Measurements from ENCODE around the gene PRKD1.
"Not testable (repeated sequence)": the region's sequence is repeated elsewhere in the genome, so short reads cannot be mapped to it uniquely, and the experiment has no call there.

Gene PRKD1

DNA sequence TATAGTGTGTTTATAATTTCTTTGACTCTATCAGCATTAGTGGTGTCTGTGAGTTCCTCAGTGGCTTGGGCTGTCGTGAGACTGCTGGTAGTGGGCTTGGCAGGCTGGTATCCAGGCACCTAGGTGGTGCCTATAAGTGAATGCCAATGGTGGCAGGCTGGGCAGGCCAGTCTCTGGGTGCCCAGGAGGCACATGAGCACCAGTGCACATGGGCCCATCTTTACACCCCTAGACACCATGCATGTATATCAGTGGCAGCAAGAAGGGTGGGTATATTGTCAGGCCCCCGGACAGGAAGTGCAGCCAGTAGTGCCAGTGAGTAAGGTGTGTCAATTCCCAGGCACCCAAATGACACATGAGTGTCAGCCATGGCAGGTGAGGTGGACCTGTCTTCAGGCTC is 138.2 kb downstream of the PRKD1 start:
- DNase-seq, result no peak

DNA sequence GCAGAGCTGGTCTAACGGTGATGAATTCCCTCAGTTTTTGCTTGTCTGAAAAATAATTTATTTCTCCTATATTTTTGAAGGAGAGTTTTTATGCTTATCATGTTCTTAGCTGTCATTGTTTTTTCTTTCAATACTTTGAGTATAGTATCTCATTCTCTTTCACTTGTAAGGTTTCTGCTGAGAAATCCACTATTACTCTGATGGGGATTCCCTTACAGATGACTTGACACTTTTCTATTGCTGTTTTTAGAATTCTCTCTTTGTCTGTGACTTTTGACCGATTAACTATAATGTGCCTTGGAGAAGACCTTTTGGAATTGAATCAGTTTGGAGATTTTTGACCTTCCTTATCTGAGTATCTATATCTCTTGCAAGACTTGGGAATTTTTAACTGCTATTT is 139.6 kb downstream of the PRKD1 start:
- no peak for DNase-seq

DNA sequence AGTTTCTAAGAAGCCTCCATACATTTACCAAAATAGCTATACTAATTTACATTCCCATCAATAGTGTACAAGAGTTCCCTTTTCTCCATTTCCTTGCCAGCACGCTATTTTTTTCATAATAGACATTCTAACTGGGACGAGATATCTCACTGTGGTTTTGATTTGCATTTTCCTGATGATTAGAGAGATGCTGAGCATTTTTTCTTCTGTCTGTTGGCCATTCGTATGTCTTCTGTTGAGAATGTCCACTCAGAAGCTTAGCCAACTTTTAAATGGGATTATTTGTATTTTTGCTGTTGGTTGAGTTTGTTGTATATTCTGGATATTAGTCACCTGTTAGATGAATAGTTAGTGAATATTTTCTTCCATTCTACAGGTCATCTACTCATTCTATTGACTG is 144.1 kb downstream of the PRKD1 start:
- DNase-seq, result no peak

DNA sequence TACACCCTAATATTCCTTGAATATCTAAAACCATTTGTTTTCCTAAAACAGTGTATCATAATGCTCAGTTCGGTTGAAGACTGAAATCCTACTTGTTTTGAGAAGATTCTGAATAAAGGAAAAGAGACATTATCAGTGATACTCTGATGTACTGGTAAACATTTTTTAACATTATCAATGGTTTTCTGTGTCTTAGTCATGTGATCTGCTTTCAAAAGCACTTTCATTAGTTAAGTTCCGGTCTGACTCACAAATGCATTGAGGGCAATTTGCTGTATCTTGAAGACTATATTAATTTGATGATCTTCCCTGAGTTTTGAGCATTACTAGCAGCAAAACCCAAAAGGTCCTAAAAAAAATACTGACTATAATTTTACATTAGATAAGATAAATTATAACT is 145.6 kb downstream of the PRKD1 start:
- no peak for DNase-seq

DNA sequence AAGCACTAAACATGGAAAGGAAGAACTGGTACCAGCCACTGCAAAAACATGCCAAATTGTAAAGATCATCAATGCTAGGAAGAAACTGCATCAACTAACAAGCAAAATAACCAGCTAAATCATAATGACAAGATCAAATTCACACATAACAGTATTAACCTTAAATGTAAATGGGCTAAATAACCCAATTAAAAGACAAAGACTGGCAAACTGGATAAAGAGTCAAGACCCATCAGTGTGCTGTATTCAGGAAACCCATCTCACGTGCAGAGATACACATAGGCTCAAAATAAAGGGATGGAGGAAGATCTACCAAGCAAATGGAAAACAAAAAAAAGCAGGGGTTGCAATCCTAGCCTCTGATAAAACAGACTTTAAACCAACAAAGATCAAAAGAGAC is 150.5 kb downstream of the PRKD1 start:
- not testable (repeated sequence) for DNase-seq

DNA sequence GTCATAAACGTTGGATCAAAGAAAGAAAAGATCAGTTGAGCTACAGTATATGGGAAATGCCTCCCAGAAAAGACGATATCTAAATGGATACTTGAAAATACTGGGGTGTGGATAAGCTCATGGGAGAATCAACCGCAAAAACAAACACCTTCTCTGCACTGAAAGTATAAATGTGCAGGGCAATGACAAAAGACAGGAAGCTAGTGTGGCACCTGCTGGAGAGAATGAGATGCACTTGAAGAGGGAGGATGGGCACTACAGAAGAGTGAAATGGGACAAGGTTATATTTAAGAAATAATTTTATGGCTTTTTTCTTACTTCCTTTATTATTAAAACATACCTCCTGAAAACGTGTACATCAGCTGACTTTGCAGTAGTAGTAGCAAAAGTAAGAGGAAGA is 153.7 kb downstream of the PRKD1 start:
- DNase-seq, result no peak

DNA sequence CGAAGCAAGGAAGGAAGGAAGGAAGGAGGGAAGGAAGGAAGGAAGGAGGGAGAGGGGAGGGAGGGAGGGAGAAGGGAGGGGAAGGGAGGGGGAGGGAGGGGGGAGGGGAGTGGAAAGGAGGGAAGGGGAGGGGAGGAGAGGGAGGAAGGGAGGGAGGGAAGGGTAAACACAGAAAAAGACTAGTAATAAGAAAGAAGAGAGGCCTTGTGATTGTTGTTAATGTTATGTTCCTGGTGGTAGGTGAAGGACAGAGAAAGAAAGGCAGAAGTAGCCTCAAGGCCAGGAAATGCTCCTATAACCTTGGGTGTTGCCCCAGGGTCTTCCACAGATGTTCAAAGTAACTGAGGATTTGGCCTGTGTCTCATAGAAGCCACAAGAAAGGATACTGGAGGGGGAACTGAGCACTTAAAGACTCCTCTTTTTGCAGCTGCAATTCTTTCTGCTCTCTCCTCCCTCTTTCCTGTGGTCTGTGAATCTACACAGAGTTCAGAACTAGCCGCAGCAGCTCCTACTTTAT is 164.2 kb downstream of the PRKD1 start:
- DNase-seq, result no peak

DNA sequence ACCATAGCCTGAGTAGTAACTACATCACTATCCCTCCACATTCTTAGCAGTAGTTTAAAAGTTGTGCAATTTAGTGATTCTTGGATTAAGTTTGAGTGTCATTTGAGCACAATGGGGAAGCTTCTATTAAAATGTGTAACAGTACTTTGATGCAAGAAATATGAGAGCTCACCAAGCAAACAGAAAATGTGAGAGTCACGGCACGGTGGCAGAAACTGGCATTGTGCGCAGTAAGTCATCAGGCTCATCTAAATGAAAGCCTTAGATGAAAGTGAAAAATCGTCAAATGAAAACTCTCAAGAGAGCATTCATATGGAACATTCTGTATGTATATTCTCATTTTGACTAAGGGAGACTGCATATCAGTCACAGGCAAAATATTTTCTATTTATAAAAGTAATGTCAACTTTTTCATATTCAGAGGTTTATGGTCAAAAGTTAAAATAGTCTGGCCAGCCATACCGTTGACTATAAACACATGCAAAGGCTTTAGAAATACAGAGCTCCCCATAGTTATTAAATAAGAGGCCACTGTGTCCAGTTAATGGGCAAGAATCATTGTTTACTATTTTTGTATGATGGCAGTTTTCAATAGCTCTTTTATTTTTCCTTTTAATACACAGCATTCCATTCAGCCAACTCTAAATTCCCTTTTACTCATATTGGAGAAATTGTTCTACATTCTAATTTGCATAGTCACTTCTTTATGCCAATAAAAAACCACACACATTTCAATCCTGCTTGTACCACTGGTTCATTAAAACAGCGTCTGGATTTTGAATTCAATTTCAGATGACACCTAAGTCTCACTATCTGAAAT is 167.9 kb downstream of the PRKD1 start:
- DNase-seq, result no peak

DNA sequence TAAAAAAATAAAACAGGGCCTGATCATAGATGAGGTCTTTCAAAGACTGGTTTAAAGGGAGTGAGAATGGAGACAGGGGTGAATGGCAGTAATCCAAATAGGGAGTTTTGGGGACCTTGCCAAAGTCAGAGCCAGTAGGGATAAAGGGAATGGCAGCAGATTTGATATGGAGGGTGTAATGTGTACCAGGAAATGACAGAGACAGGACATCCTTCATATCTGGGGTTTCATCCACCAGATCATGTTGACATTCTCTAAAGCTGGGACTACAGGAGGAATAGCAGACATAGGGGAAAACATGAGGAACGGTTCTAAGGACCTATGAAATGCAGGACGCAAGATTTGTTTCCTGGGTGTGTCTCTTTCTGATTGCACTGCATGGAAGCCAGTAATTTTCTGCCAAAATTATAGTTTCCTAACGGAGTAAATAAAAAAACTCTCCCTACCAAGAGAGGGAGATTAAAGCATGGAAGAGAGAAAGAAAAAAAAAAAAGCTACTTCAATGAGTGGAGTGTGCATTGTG is 169.9 kb downstream of the PRKD1 start:
- DNase-seq, result no peak

DNA sequence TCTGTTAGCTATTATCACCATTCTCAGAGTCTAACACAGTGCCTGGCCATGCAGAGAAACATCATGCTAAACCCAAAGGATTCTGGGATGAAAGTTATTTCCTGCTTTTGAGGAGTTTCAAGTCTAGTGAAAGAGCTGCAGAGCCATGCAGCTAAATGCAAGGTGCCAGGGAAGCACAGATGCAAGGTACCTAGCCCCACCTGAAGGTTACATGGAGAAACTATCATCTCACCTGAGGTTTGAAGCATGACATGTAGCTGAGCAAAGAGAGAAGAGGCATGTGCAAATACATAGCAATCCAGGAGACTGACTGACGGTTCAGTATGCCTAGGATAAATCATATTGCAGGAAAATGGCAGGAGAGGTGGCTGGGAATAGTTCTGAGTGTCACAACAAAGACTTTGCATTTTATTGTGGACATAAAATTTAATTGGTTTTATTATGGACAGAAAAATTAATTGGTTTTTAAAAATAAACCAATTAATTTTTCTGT is 170.4 kb downstream of the PRKD1 start:
- DNase-seq, result no peak

DNA sequence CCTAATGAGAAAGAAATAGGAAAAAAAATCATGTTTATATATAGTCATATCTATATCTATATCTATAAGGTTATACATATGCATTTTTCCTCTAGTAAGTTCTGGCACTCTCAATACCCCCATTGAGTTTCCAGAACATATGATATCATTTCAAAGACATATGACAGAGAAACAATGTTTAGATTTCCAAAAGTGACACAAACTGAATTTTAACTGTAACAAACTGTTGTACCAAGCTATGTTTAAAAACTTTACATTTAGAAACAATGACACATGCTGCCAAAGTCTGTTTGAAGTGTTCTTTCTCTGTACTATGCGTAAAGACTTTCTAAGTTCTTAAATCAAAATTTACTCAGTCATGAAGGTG is 171.6 kb downstream of the PRKD1 start:
- DNase-seq, result no peak

DNA sequence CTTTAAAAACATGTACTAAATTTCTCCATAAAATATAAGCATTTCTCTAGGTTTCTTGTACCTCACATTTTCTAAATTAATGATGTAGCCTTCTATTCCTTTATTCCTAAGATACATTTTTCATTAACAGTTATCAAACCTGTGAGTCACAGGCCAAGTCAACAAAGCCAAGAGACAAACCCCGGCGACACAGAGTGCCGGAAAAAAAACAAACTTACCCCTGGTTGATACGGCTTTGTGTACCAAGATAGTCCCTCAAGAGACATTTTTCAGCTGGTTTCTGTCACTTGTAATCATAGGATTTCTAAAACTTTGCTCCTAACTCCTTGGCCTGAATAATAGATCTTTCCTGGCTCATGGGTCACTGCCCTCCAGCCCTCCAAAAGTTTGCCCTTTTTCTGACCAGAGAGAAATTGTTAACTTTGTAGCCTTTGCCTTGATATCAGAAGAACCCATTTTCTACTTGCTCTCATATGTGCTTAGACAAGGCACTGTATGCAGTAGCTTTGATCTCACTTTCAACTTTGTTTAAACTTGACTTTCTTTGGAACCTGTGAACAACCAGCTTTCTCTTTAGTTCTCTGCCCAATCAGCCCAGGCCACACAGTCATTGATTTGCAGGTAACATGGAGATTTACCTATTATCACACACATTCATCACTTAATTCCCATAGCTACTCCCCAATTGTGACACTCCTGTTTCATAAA is 172.2 kb downstream of the PRKD1 start:
- DNase-seq, result no peak

DNA sequence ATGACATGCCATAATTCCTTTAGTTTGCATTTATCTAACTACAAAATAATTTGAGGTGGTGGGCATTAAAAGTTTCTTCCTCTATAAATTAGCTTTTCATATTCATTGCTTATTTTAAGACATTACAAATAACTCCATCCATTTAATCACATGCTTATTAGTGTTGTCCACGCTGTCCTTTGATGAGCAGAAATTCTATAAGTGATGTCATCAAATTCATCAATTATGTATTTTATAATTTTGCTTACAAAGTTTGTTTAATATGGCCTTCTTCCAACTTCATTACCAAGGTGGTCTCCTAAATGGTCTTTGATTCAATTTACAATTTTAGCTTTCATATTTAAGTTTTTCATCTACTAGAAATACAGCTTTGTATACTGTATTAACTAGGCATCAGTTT is 173.5 kb downstream of the PRKD1 start:
- no peak for DNase-seq

DNA sequence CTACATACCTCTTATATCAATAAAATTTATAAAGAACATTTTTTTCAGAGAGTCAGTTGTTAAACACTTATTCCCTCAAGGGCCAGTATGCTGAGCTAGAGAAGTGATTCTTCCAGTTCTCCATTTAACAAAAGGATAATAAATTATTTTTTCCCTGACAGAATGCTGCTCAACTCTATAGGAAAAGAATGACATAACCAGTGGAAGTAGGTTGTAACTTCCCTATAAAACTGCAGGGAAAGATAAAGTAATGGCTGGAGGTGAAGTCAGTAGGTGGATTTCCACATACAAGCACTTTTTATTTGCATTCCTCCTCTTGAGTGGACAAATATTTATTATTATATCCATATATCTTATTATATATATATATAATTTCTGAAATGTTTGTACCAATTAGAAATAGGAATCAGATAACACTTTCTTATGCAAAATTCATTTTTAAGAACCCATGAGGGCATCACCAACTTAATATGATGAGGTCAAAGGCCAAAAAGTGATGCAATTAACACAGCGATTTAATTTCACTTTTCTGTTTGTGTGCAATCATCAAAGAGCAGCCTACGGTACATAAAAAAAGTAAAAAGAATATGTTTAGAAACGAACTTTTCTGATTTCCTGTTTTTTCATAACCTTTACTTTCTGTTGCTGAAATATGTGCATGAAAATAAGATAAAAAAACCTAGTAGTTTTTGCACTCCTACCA is 175.3 kb downstream of the PRKD1 start:
- no peak for DNase-seq

DNA sequence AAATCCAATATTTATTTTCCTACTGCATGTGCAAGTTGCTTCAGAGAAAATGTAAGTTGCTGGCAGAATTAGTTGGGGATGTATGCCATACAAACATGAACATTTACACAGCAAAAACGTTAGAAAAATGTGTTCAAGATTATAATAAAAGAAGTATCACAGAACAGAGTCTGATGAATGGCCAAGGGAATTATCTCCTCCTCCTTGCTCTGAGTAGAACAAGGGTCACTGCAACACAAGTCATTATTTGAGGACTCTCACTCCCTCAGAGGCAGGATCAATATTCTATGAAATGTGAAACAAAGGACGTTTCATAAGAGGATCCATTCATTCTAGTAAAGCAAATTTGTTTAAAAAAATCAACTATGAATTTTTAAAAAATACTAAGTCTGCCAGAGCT is 177.8 kb downstream of the PRKD1 start:
- no peak for DNase-seq

DNA sequence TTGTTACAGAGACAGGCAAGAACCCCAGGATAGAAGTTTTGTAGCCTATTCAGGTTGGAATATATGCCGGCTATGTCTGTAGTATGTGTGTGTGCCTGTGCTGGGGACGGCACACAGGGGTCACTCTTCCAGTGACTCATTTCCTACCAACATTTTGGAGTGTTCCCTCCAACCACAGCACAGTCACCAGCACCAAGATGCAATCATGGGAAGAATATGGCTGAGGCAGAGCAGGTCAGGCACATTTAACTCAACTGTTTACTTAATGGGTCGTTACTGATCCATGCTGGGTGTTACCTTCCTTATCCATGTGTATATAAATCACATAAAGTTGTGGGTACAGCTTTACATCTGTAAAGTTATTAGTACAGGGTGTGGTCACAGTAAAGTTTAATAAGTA is 178.3 kb downstream of the PRKD1 start:
- DNase-seq, result no peak

DNA sequence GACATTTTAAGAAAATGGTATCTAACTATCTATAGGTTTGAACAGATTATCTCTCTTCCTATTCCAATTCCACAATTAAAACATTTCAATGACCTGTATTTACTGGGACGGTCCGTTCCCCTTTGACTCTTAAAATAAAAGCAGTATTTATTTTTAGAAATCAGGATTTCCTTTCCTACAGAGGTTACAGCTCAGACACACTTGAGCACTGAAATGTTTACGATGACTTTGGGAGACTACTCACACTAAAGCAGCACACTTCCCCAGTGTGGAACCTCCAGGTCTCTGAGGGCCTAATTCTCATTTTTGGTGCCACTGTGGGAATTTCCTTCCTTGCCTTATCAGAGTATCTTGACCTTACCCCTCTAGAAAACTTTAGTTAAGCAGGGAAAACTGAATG is 181.8 kb downstream of the PRKD1 start:
- no peak for DNase-seq

DNA sequence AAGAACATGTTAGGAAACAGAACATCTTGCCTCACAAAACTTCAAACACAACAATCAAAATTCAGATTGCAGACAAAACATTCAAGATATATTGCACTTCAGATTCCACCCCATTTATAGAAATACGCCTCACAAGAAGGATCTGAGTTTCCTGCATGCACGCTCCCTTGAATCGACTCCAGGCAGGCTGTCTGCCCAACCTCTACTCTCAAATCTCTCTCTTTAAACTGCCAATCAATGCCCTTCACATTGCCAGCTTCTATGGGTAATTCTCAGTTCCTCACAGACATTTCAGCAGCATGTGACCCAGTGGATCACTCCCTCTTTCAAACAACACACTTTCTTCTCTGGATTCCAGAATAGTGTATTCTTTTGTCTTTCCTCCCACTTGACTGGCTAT is 184.1 kb downstream of the PRKD1 start:
- DNase-seq, result no peak

DNA sequence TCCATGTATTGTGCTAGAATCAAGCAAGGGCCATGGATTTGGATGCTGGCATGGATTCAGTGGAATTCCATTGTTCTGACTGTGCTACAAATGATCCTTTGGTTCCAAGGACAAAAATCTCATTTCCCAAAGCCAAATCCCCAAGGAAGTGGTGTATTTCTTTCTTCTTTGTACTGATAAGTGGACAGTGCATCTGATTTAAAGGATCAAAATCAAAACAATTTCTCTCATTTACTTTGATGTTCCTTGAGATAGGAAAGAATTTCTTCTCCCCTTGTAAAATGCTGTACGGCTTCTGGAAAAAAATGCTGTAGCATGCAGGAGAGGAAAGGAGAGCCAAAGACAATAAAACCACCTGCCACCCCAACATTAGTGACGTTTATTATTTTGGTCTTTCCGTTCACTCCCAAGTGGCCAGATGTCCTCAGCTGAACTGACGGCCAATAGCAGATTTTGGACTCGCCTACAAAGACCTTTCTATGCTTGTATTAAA is 185.7 kb downstream of the PRKD1 start:
- DNase-seq, result no peak

DNA sequence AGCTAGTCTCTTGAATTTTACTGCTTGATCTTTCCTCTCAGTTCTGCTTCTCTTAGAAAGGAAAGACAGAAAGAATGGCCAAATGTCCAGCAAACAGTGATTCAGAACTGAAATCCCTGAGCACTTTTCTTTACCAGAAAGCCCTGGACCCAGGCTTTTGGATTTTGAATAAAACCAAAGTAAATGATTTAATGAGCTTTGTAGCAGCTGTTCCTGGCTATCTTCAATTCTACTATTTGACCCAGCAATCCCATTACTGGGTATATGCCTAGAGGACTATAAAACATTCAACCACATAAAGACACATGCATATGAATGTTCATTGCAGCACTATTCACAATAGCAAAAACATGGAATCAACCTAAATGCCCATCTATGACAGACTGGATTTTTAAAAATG is 187.2 kb downstream of the PRKD1 start:
- DNase-seq, result no peak

DNA sequence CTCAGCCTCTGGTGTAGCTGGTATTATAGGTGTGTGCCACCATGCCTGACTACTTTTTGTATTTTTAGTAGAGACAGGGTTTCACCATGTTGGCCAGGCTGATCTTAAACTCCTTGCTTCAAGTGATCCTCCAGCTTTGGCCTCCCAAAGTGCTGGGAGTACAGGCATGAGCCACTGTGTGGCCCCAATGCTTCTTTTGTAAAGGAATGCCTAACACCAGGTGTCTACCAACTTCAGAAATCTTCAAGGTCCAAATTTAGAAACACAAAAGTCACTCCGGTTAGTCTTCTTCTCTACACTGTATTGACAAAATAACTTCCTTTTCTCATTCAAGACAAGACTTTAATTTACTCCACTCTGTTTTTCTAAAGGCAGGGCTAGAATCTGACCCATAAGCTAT is 188.7 kb downstream of the PRKD1 start:
- DNase-seq, result no peak

DNA sequence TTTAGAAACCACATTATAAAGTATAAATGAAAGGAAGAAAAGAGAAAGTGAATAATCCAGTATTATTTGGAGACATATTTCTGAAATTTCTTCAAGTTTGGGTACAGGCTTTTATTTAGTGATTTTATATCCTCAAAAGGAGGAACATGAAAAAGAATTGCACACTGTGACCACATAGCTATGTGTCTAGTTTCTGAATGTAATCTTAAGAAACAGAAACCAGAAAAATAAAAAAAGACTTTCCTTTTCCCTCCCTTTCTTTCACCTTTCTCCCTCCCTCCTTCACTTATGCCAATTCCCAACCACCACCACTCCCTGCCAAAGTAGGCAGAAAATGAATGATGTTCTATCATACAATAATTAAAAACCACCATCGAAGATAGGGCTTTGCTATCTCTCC is 189.6 kb downstream of the PRKD1 start:
- DNase-seq, result no peak

DNA sequence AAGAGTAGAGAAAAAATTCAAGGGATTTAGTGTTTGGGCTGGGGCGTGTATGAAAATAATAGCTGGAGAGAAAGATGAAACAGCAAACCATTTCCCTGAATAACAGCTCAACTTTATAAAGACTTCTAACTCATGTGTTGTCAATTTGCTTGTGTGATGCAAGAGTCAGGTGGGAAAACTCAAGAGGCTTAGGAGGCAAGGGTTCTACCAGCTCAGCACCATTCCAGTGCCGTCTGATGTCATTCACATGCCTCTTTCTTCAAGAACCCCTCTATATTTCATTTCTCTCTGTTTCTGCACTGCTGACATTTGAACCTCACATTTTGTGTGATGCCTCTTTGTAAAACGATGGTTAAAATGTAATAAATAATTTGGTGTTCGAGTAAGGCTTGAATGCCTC is 192.2 kb downstream of the PRKD1 start:
- DNase-seq, result no peak
